Activated CD4-positive, alpha-beta T cell treated with anti-CD3 and anti-CD28 coated beads for 36 hours (primary cell): ENCODE measurements around the gene EXOC8. TPM values are rescaled to one million over a fixed set of nuclear protein-coding genes. Genes with fewer than 3 reads are reported as not detected.

ENCODE experiments used
- ATAC-seq: fragments of 200-7000 bp; cut with Tn5 transposase; one replicate; pipeline ENCODE4 v1.10.0; 2021; ENCODE audit warnings: mild to moderate bottlenecking, moderate library complexity
- CTCF ChIA-PET: fragments of 350-600 bp; sonication (Branson Sonifier 250); formaldehyde crosslinking; loops from one replicate; lab custom pipeline; 2021; ENCODE audit warnings: antibody characterized with exemption; lab: Charles Lee
- POLR2A ChIA-PET: fragments of 350-600 bp; sonication (Branson Sonifier 250); formaldehyde crosslinking; loops from one replicate; lab custom pipeline; 2021; ENCODE audit warnings: antibody characterized with exemption, inconsistent platforms; lab: Charles Lee
- DNase-seq: peaks from one replicate; pipeline ENCODE4 v3.0.0-alpha.2; 2020
- H3K27ac Mint-ChIP-seq: one replicate; pipeline ENCODE4 v1.8.0; 2021; ENCODE audit warnings: mixed read lengths
- H3K27me3 Mint-ChIP-seq: one replicate; pipeline ENCODE4 v1.8.0; 2021; ENCODE audit warnings: mixed read lengths
- H3K36me3 Mint-ChIP-seq: one replicate; pipeline ENCODE4 v1.8.0; 2021; ENCODE audit warnings: low read depth, mixed read lengths
- H3K4me1 Mint-ChIP-seq: one replicate; pipeline ENCODE4 v1.8.0; 2021; ENCODE audit warnings: mixed read lengths
- H3K4me3 Mint-ChIP-seq: one replicate; pipeline ENCODE4 v1.8.0; 2021; ENCODE audit warnings: mild to moderate bottlenecking, moderate library complexity, mixed read lengths
- H3K9me3 Mint-ChIP-seq: one replicate; pipeline ENCODE4 v1.8.0; 2021; ENCODE audit warnings: low read depth, mixed read lengths
- intact Hi-C, 2 experiments: fragments of 100-400 bp; cut with DNase I in 1 of 2; cut with micrococcal nuclease in 1 of 2; formaldehyde crosslinking; loops; one replicate each; pipeline versions ENCODE4 v1.14.2 to v1.15.1; 2022 to 2024; cut with DNase I, micrococcal nuclease
- total RNA-seq, 2 experiments: library from RNA; stranded (reverse); gene quantifications; one replicate each; pipeline ENCODE4 v1.2.3, GENCODE V29; 2021

Gene EXOC8
- total RNA-seq, 2 experiments from 2014 or later = 10.0 to 13.7 TPM

DNA sequence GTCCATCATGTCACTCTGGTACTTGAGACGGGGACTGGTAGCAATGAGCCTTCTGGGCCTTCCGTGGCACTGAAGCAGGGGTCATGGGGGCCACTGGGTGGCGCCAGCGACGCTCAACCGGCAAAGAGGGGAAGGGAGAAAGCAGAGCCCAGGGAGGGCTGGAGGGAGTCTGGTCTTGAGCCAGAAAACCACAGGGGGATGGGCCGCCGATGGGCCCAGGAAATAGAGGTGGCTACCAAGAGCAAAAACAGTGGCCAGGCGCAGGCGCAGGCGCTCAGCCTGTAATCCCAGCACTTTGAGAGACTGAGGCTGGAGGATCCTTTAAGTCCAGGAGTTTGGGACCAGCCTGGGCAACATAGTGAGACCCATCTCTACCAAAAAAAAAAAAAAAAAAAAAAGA, 21.8 kb downstream of the EXOC8 start:
- Mint-ChIP-seq H3K36me3 (no peaks in the 10 kb centered on the region), H3K27me3 (no peaks in the 10 kb centered on the region), H3K4me1 (no peaks in the 10 kb centered on the region), H3K4me3 (no peak overlapping the region), H3K27ac (no peak overlapping the region), H3K9me3 (no peaks in the 10 kb centered on the region)
- peak; percentile 91 for ATAC-seq
- ChIA-PET CTCF (interaction anchor here (0.6 to 2.7 kb wide), 15 partner anchors 11 to 290 kb away, joined by 3 to 15 read pairs (median 4); partner anchors contain the start of genes EXOC8 and SPRTN), POLR2A (no interaction called here)
- peak; percentile 74 for DNase-seq
- intact Hi-C loops = loop anchor here in 1 of 2 experiments (1.0 kb wide), 1 partner anchor 288 kb away; no protein-coding TSS in a partner anchor

DNA sequence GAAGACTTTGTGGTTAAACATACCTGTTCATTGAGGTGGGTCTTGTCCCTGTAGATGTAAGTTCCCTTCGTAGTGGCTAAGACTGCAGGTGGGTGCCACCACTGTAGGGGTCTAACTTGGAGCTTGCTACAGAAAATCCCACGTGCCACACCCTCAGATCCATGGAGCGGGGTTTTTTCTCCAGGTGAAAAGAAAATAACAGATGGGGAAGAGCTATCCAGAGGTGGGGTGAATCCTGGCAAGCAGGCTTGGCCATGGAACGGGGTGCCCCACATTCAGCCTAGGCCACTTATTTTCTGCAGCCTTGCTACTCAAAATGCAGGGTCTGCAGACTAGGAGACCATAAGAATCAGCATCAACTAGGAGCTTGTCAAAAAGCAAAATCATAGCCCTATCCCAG, 24.0 kb downstream of the EXOC8 start:
- Mint-ChIP-seq H3K36me3 (no peaks in the 10 kb centered on the region), H3K27ac (no peak overlapping the region), H3K9me3 (no peaks in the 10 kb centered on the region), H3K4me3 (no peak overlapping the region), H3K4me1 (no peaks in the 10 kb centered on the region), H3K27me3 (no peaks in the 10 kb centered on the region)
- CTCF ChIA-PET = interaction anchor here (0.5 to 2.3 kb wide), 5 partner anchors 11 to 293 kb away, joined by 3 to 10 read pairs (median 3); no protein-coding TSS in a partner anchor
- POLR2A ChIA-PET = no interaction called here
- ATAC-seq (no peak), DNase-seq (no peak)
- intact Hi-C loops = no loop called here

GRCh38 chr1:231312432-231312788, 25.2 kb downstream of the EXOC8 start:
- ATAC-seq (no peak), DNase-seq (no peak)
- no peaks in the 10 kb centered on the region for H3K36me3 Mint-ChIP-seq
- H3K4me3 Mint-ChIP-seq = no peak overlapping the region
- no peaks in the 10 kb centered on the region for H3K9me3 Mint-ChIP-seq
- no peaks in the 10 kb centered on the region for H3K27me3 Mint-ChIP-seq
- no peak overlapping the region for H3K27ac Mint-ChIP-seq
- intact Hi-C loops = no loop called here
- H3K4me1 Mint-ChIP-seq = no peaks in the 10 kb centered on the region
- ChIA-PET CTCF (interaction anchor here (1.1 kb wide), 1 partner anchor 291 kb away, joined by 3 read pairs; no protein-coding TSS in a partner anchor), POLR2A (no interaction called here)

- H3K4me1 Mint-ChIP-seq = no peaks in the 10 kb centered on the region
- POLR2A ChIA-PET = no interaction called here
These were observed 25.8 kb downstream of the EXOC8 start for GRCh38 chr1:231311720-231312431.

GRCh38 chr1:231310391-231310934, 27.2 kb downstream of the EXOC8 start:
- DNase-seq (no peak), ATAC-seq (no peak)
- ChIA-PET POLR2A (no interaction called here), CTCF (interaction anchor here (0.7 kb wide), 1 partner anchor 11 kb away, joined by 3 read pairs; no protein-coding TSS in a partner anchor)
- Mint-ChIP-seq H3K9me3 (no peaks in the 10 kb centered on the region), H3K4me1 (no peaks in the 10 kb centered on the region), H3K27me3 (no peaks in the 10 kb centered on the region), H3K4me3 (no peak overlapping the region), H3K36me3 (no peaks in the 10 kb centered on the region), H3K27ac (no peak overlapping the region)
- intact Hi-C loops = no loop called here

More at GRCh38 chr1:231311720-231312431, 25.8 kb downstream of the EXOC8 start:
- Mint-ChIP-seq H3K9me3 (no peaks in the 10 kb centered on the region), H3K36me3 (no peaks in the 10 kb centered on the region), H3K4me3 (no peak overlapping the region), H3K27me3 (no peaks in the 10 kb centered on the region), H3K27ac (no peak overlapping the region)
- ATAC-seq (no peak), DNase-seq (no peak)
- CTCF ChIA-PET = interaction anchor here (0.5 to 1.1 kb wide), 2 partner anchors 292 to 296 kb away, joined by 3 read pairs; no protein-coding TSS in a partner anchor
- intact Hi-C loops = no loop called here

DNA sequence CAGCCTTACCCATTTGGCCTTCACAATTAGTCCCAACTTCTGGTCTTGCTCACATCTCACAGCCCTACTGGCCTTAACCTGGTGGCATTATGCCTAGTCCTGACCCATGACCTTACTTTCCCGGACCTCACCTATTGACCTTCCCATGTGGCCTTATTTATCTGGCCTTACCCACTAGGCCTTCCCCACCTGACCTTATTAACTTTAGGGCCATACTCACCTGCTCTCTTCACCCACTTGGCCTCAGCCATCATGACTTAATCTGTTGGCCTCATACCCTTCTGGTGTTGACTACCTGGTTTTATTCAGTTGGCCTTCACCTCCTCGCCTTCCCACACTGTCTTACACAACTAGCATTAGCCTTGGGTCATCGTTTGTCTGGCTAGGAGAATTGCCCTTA, 35.7 kb downstream of the EXOC8 start:
- no peak for DNase-seq
- Mint-ChIP-seq H3K4me1 (no peaks in the 10 kb centered on the region), H3K36me3 (no peaks in the 10 kb centered on the region), H3K27me3 (no peaks in the 10 kb centered on the region), H3K9me3 (no peaks in the 10 kb centered on the region), H3K27ac (no peak overlapping the region), H3K4me3 (no peak overlapping the region)
- intact Hi-C loops = no loop called here
- ChIA-PET CTCF (interaction anchor here (0.6 to 0.7 kb wide), 3 partner anchors 12 to 202 kb away, joined by 3 read pairs; no protein-coding TSS in a partner anchor), POLR2A (no interaction called here)
- no peak for ATAC-seq

DNA sequence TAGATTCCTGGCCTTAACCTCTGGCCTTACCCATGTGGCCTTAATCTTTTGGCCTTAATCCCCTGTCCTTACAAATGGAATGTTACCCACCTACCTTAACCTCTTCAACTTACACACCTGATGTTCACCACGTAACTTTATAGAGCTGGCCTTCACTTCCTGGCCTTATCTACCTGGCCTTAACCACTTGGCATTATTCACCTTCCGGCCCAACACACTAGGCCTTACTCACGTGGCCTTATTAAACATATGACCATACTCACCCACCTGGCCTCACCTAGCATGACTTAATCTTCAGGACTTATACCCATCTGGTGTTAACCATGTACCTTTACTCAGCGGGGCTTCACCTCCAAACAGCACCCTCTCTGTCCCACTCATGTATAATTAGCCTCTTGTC, 41.7 kb downstream of the EXOC8 start:
- Mint-ChIP-seq H3K4me3 (no peak overlapping the region), H3K27ac (no peak overlapping the region), H3K4me1 (no peaks in the 10 kb centered on the region), H3K36me3 (no peaks in the 10 kb centered on the region), H3K27me3 (no peaks in the 10 kb centered on the region), H3K9me3 (no peaks in the 10 kb centered on the region)
- DNase-seq (no peak), ATAC-seq (no peak)
- CTCF ChIA-PET = interaction anchor here (1.3 kb wide), 1 partner anchor 44 kb away, joined by 4 read pairs; no protein-coding TSS in a partner anchor
- intact Hi-C loops = no loop called here
- POLR2A ChIA-PET = no interaction called here

DNA sequence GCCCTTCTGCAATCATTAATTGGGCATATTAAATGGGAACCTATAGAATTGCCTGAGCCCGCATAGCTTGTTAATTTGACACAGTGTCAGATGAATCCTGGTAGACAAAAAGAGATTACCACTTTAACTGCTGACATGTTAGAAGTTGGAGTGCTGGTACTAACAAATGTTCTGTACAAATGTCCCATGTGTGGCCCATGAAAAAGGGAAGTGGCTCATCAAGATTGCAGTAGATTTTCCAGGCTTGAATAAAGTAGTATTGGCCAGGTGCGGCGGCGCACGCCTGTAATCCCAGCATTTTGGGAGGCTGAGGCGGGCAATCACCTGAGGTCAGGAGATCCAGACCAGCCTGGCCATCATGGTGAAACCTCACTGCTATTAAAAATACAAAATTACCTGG, 51.0 kb downstream of the EXOC8 start:
- no peak for ATAC-seq
- intact Hi-C loops = no loop called here
- POLR2A ChIA-PET = no interaction called here
- Mint-ChIP-seq H3K36me3 (no peaks in the 10 kb centered on the region), H3K4me3 (no peak overlapping the region), H3K4me1 (no peaks in the 10 kb centered on the region), H3K27me3 (no peaks in the 10 kb centered on the region), H3K9me3 (no peaks in the 10 kb centered on the region), H3K27ac (no peak overlapping the region)
- DNase-seq = no peak
- CTCF ChIA-PET = interaction anchor here (0.7 kb wide), 1 partner anchor 316 kb away, joined by 3 read pairs; no protein-coding TSS in a partner anchor

GRCh38 chr1:231284441-231284840, 53.2 kb downstream of the EXOC8 start:
- POLR2A ChIA-PET = no interaction called here
- Mint-ChIP-seq H3K4me3 (no peak overlapping the region), H3K4me1 (no peaks in the 10 kb centered on the region), H3K27ac (no peak overlapping the region), H3K9me3 (no peaks in the 10 kb centered on the region), H3K36me3 (no peaks in the 10 kb centered on the region), H3K27me3 (no peaks in the 10 kb centered on the region)
- DNase-seq (no peak), ATAC-seq (no peak)
- intact Hi-C loops = no loop called here
- CTCF ChIA-PET = interaction anchor here (1.0 kb wide), 1 partner anchor 30 kb away, joined by 4 read pairs; no protein-coding TSS in a partner anchor

Other genes with a start within 250 kb of the EXOC8 start
- gene TRIM67, start 175.8 kb downstream of the EXOC8 start, total RNA-seq = not detected
- 10 to 100 TPM; 58.0 to 62.0 TPM for gene GNPAT, start 96.6 kb downstream of the EXOC8 start, total RNA-seq
- gene SPRTN, start 441 bp upstream of the EXOC8 start, total RNA-seq = 10 to 100 TPM in 1 of 2 experiments, 1 to 10 TPM in 1; 7.8 to 10.9 TPM
- 10 to 100 TPM; 31.5 to 43.7 TPM for gene EGLN1, start 84.4 kb upstream of the EXOC8 start, total RNA-seq
- 10 to 100 TPM; 36.5 to 46.7 TPM for gene TSNAX, start 190.8 kb upstream of the EXOC8 start, total RNA-seq